Endothelial cell (in vitro differentiated cells): ENCODE results near the gene FGFR4. TPM values are rescaled to one million over a fixed set of nuclear protein-coding genes. Genes with fewer than 3 reads are reported as not detected.
A peak's percentile ranks its signal among the peaks of the same experiment; 100 is the strongest.

Experiments
- DNase-seq: peaks from one replicate; pipeline ENCODE4 v3.0.0; 2021; ENCODE audit warnings: low spot score
- H3K27ac Mint-ChIP-seq: one replicate; pipeline ENCODE4 v1.8.0; 2021; ENCODE audit warnings: mixed read lengths, inconsistent platforms; ENCODE audit not compliant: unreplicated experiment
- H3K27me3 Mint-ChIP-seq: one replicate; pipeline ENCODE4 v1.8.0; 2021; ENCODE audit warnings: mild to moderate bottlenecking, moderate library complexity, mixed read lengths, inconsistent platforms; ENCODE audit not compliant: unreplicated experiment
- H3K36me3 Mint-ChIP-seq: one replicate; pipeline ENCODE4 v1.8.0; 2021; ENCODE audit warnings: mild to moderate bottlenecking, low read depth, mixed read lengths, inconsistent platforms; ENCODE audit not compliant: unreplicated experiment
- H3K4me1 Mint-ChIP-seq: one replicate; pipeline ENCODE4 v1.8.0; 2021; ENCODE audit warnings: mild to moderate bottlenecking, mixed read lengths, inconsistent platforms; ENCODE audit not compliant: unreplicated experiment
- H3K4me3 Mint-ChIP-seq: one replicate; pipeline ENCODE4 v1.8.0; 2021; ENCODE audit warnings: mild to moderate bottlenecking, mixed read lengths, inconsistent platforms; ENCODE audit not compliant: unreplicated experiment
- H3K9me3 Mint-ChIP-seq: one replicate; pipeline ENCODE4 v1.8.0; 2021; ENCODE audit warnings: mixed read lengths, inconsistent platforms; ENCODE audit not compliant: unreplicated experiment
- total RNA-seq: library from RNA; stranded (reverse); fragmentation: NEBNext Ultra II Directional; extraction: Animal tissue kit (Norgen Biotek cat#: 25700); gene quantifications from one replicate; pipeline ENCODE4 v1.2.1, GENCODE V29; 2021; ENCODE audit not compliant: unreplicated experiment
- TF ChIP-seq, protein P1 (sequence below): fragments of 200-600 bp; sonication (generic); IDR thresholded peaks from one replicate; pipeline ENCODE4 v1.5.0; 2021; ENCODE audit warnings: antibody characterized with exemption; ENCODE audit not compliant: unreplicated experiment

FGFR4 gene
- total RNA-seq, 1 donor from 2014 or later = 11.0 TPM

DNA sequence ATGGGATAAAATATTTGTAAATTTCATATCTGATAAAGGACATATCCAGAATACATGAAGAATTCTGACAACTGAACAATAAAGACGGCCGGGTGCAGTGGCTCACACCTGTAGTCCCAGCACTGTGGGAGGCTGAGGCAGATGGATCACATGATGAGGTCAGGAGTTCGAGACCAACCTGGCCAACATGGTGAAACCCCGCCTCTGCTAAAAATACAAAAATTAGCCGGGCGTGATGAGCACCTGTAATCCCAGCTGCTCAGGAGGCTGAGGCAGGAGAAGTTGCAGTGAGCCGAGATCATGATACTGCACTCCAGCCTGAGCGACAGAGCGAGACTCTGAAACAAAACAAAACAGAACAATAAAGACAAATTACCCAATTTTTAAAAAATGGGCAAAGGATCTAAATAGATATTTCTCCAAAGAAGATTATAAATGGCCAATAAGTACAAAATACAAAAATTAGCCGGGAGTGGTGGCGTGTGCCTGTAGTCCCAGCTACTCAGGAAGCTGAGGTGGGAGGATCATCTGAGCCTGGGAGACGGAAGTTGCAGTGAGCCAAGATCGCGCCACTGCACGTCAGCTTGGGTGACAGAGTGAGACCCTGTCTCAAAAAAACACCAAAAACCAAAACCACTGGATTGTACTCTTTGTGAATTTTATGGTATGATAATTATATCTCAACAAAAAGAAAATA, 37.2 kb downstream of the FGFR4 start:
- no peak for DNase-seq
- no peak overlapping the region for H3K27ac Mint-ChIP-seq
- no peaks in the 10 kb centered on the region for H3K9me3 Mint-ChIP-seq
- H3K36me3 Mint-ChIP-seq = no peaks in the 10 kb centered on the region
- peaks cover 9% of the 10 kb centered on the region for H3K4me1 Mint-ChIP-seq
- TF ChIP-seq, protein P1, sequence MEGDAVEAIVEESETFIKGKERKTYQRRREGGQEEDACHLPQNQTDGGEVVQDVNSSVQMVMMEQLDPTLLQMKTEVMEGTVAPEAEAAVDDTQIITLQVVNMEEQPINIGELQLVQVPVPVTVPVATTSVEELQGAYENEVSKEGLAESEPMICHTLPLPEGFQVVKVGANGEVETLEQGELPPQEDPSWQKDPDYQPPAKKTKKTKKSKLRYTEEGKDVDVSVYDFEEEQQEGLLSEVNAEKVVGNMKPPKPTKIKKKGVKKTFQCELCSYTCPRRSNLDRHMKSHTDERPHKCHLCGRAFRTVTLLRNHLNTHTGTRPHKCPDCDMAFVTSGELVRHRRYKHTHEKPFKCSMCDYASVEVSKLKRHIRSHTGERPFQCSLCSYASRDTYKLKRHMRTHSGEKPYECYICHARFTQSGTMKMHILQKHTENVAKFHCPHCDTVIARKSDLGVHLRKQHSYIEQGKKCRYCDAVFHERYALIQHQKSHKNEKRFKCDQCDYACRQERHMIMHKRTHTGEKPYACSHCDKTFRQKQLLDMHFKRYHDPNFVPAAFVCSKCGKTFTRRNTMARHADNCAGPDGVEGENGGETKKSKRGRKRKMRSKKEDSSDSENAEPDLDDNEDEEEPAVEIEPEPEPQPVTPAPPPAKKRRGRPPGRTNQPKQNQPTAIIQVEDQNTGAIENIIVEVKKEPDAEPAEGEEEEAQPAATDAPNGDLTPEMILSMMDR = no peak
- peaks cover 7% of the 10 kb centered on the region for H3K27me3 Mint-ChIP-seq
- H3K4me3 Mint-ChIP-seq = no peak overlapping the region

DNA sequence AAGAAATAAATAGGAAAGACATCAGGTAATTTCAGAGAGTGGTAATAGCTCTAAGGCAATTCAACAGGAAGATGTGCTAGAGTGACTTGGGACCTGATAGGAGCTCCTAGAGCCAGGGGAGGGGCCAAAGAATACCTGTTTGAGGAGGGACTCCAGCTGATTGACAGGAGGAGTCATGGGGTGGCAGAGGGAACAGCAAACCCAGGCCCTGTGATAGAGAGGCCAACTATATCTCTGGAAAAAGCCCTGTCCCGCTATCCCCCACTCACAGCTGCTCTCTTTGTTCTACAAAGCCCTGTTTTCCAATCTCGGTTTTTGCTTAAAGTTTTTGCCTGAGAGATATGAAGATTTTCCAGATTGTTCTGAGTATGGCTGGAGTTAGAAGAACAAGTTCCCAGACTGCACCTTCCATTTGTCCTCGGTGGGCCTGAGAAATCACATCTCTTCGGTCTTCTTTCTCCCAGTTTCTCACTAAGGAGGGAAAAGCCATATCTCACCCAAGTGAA, 37.8 kb downstream of the FGFR4 start:
- peaks cover under 1% of the 10 kb centered on the region for H3K36me3 Mint-ChIP-seq
- H3K4me3 Mint-ChIP-seq = no peak overlapping the region
- H3K9me3 Mint-ChIP-seq = no peaks in the 10 kb centered on the region
- H3K4me1 Mint-ChIP-seq = peaks cover 12% of the 10 kb centered on the region
- DNase-seq = no peak
- TF ChIP-seq, protein P1 = no peak
- no peak overlapping the region for H3K27ac Mint-ChIP-seq
- H3K27me3 Mint-ChIP-seq = peaks cover 9% of the 10 kb centered on the region

DNA sequence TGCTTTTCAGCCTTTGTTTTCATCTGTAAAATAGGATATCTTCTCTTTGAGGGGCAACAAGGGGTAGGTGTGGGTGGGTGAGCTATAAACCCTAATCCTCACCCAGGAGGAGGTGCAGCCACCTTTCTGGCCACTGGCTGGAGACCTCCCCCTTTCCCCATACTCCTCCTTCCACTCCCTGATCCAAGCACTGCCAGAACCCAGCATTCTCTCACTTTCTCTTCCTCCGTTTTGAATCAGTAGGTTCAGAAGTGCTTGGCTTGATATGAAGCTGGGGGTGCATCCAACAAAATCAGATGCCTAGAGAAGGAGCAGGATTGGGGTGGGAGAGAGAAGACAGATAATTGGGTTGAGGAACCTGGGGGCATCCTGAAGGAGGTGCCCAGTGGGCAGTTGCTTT, 40.1 kb downstream of the FGFR4 start:
- no peak for DNase-seq
- H3K27ac Mint-ChIP-seq = no peak overlapping the region
- TF ChIP-seq, protein P1 = no peak
- peaks cover 15% of the 10 kb centered on the region for H3K27me3 Mint-ChIP-seq
- no peak overlapping the region for H3K4me3 Mint-ChIP-seq
- peaks cover 31% of the 10 kb centered on the region for H3K4me1 Mint-ChIP-seq
- H3K36me3 Mint-ChIP-seq = peaks cover 6% of the 10 kb centered on the region
- no peaks in the 10 kb centered on the region for H3K9me3 Mint-ChIP-seq

DNA sequence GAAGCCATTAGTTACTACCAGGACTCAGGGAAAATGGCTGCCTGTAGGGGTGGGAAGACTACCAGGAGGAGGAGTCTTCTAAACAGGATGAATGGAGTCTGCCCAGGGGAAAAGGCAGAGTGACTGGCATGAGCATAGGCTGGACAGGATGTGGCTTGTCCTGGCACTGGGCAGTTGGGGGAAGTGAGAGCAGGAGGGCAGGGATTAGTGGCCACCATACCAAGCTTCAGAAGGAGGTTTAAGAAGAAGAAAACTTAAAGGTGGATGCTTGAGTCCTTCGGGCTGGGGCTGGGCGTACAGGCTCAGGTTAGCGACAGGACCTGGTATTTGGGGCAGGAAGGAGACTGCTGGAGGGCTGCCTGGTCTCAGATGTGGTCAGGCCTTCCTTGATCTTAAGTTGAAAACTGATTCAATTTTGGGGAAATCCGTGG, 41.9 kb downstream of the FGFR4 start:
- H3K9me3 Mint-ChIP-seq = no peaks in the 10 kb centered on the region
- H3K36me3 Mint-ChIP-seq = peaks cover 6% of the 10 kb centered on the region
- H3K4me1 Mint-ChIP-seq = peaks cover 31% of the 10 kb centered on the region
- TF ChIP-seq, protein P1 = no peak
- H3K27ac Mint-ChIP-seq = peak overlapping the region; percentile 1
- no peak overlapping the region for H3K4me3 Mint-ChIP-seq
- H3K27me3 Mint-ChIP-seq = peaks cover 15% of the 10 kb centered on the region
- DNase-seq = no peak
